GM23338 (cell line): Measurements from ENCODE around the gene RAD51AP2. TPM values are rescaled to one million over a fixed set of nuclear protein-coding genes. Genes with fewer than 3 reads are reported as not detected.
A peak's percentile ranks its signal among the peaks of the same experiment; 100 is the strongest.

Experiments used
- ATAC-seq: fragments of 200-7000 bp; cut with Tn5 transposase; 3 replicates; pipeline ENCODE4 v1.9.1; 2020
- DNase-seq: peaks from one replicate; pipeline ENCODE4 v3.0.0-alpha.2; 2015; ENCODE audit warnings: low spot score
- H2AFZ ChIP-seq: fragments of 200-600 bp; sonication (generic); 2 replicates; pipeline ENCODE4 v1.8.0; 2016; ENCODE audit warnings: antibody characterized with exemption, mild to moderate bottlenecking, moderate library complexity
- H3F3A ChIP-seq: fragments of 200-600 bp; sonication (generic); replicated peaks from 2 replicates; pipeline ENCODE4 v1.8.0; 2017; ENCODE audit warnings: antibody characterized with exemption, mixed run types, low read depth
- H3K27ac ChIP-seq: fragments of 200-600 bp; sonication (generic); 2 replicates; pipeline ENCODE4 v1.6.1; 2016; ENCODE audit warnings: low read depth
- H3K27me3 ChIP-seq: fragments of 200-600 bp; sonication (generic); 2 replicates; pipeline ENCODE4 v1.8.0; 2016; ENCODE audit warnings: mild to moderate bottlenecking, mixed run types, moderate library complexity; ENCODE audit not compliant: insufficient read depth
- H3K36me3 ChIP-seq: fragments of 200-600 bp; sonication (generic); 2 replicates; pipeline ENCODE4 v1.8.0; 2016; ENCODE audit warnings: mild to moderate bottlenecking; ENCODE audit not compliant: insufficient read depth
- H3K4me1 ChIP-seq: fragments of 200-600 bp; sonication (generic); 2 replicates; pipeline ENCODE4 v1.8.0; 2016; ENCODE audit warnings: mild to moderate bottlenecking, moderate library complexity; ENCODE audit not compliant: insufficient read depth
- H3K4me2 ChIP-seq: fragments of 200-600 bp; sonication (generic); 2 replicates; pipeline ENCODE4 v1.7.1; 2017; ENCODE audit warnings: mixed run types
- H3K4me3 ChIP-seq: fragments of 200-600 bp; sonication (generic); 2 replicates; pipeline ENCODE4 v1.6.1; 2016; ENCODE audit warnings: mixed run types
- H3K79me2 ChIP-seq: fragments of 200-600 bp; sonication (generic); replicated peaks from 2 replicates; pipeline ENCODE4 v1.8.0; 2017; ENCODE audit warnings: mild to moderate bottlenecking; ENCODE audit not compliant: insufficient read depth
- H3K9me2 ChIP-seq: fragments of 200-600 bp; sonication (generic); 2 replicates; pipeline ENCODE4 v1.8.0; 2017; ENCODE audit not compliant: insufficient read depth
- H4K20me1 ChIP-seq: fragments of 200-600 bp; sonication (generic); replicated peaks from 2 replicates; pipeline ENCODE4 v1.8.0; 2017; ENCODE audit warnings: mild to moderate bottlenecking; ENCODE audit not compliant: insufficient read depth
- H3K27ac Mint-ChIP-seq: 2 replicates; pipeline ENCODE4 v1.8.0; 2020; ENCODE audit warnings: inconsistent platforms, mild to moderate bottlenecking, moderate library complexity, mixed read lengths
- H3K27me3 Mint-ChIP-seq: 3 replicates; pipeline ENCODE4 v1.8.0; 2022; ENCODE audit warnings: low read depth, mild to moderate bottlenecking, moderate library complexity, mixed read lengths, inconsistent platforms; ENCODE audit not compliant: insufficient read depth, poor library complexity
- H3K36me3 Mint-ChIP-seq: 3 replicates; pipeline ENCODE4 v1.8.0; 2021; ENCODE audit warnings: low read depth, mild to moderate bottlenecking, inconsistent platforms, moderate library complexity, mixed read lengths
- H3K4me1 Mint-ChIP-seq: 3 replicates; pipeline ENCODE4 v1.8.0; 2020; ENCODE audit warnings: mild to moderate bottlenecking, inconsistent platforms, mixed read lengths
- H3K4me3 Mint-ChIP-seq: 3 replicates; pipeline ENCODE4 v1.8.0; 2021; ENCODE audit warnings: moderate library complexity, mild to moderate bottlenecking, inconsistent platforms, mixed read lengths
- H3K9me3 Mint-ChIP-seq: 3 replicates; pipeline ENCODE4 v1.8.0; 2020; ENCODE audit warnings: moderate library complexity, mild to moderate bottlenecking, inconsistent platforms, mixed read lengths
- CREB1 ChIP-seq: fragments of 250-450 bp; sonication (Bioruptor Pico); IDR thresholded peaks from 2 replicates; pipeline ENCODE4 v1.5.0; 2020; ENCODE audit warnings: low read depth, mild to moderate bottlenecking, moderate library complexity
- ETS1 ChIP-seq: IDR thresholded peaks from 2 replicates; pipeline ENCODE4 v1.6.1; 2016; ENCODE audit warnings: antibody characterized with exemption
- EZH2phosphoT487 ChIP-seq: fragments of 200-600 bp; sonication (generic); IDR thresholded peaks from one replicate; pipeline ENCODE4 v1.8.1; 2018; ENCODE audit warnings: antibody characterized with exemption; ENCODE audit not compliant: unreplicated experiment
- POLR2AphosphoS5 ChIP-seq: IDR thresholded peaks from 2 replicates; pipeline ENCODE4 v1.6.1; 2016; ENCODE audit warnings: antibody characterized with exemption, low read depth
- REST ChIP-seq: IDR thresholded peaks from one replicate; pipeline ENCODE4 v1.6.1; 2018; ENCODE audit warnings: antibody characterized with exemption; ENCODE audit not compliant: unreplicated experiment
- STAT1 ChIP-seq: IDR thresholded peaks from one replicate; pipeline ENCODE4 v1.6.1; 2016; ENCODE audit warnings: antibody characterized with exemption; ENCODE audit not compliant: unreplicated experiment
- polyA plus RNA-seq: library from polyadenylated mRNA; unstranded; fragments of >200 nt; fragmentation: Nextera tagmentation; extraction: Ambion mirVana; gene quantifications from 2 replicates; pipeline ENCODE4 v1.2.1, GENCODE V29; 2016
- total RNA-seq: library from RNA; depleted of rRNA; stranded (reverse); fragments of >200 nt; shearing (Covaris generic); gene quantifications from 2 replicates; pipeline ENCODE4 v1.2.3, GENCODE V29; 2014

RAD51AP2 gene
- total and polyA plus RNA-seq, 2 experiments from 2014 or later = 0.16 to 0.38 TPM

DNA sequence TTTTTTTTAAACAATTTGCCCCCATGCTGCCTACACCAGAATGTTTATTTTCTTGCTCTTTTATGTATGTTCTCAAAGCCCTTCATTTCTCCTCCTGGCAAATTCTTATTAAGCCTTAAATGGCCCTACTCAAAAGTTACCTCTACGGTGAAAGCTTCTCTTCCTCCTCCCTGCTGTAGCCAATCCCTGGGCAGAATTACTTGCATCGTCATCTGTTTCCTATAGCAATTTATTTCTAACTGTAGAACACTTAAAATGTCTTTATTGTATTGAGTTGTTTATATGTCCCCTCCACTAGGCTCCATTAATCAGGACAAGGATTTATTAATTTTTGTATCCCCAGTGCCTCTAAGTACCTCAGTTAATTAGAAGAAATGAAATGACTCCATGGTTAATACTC lies 2.5 kb upstream of the RAD51AP2 start:
- Histone ChIP-seq H3K27me3 (no peaks in the 10 kb centered on the region), H4K20me1 (no peaks in the 10 kb centered on the region), H3K9me2 (no peaks in the 10 kb centered on the region), H3K36me3 (no peaks in the 10 kb centered on the region), H3K4me3 (no peak overlapping the region), H3F3A (no peaks in the 10 kb centered on the region), H3K79me2 (no peaks in the 10 kb centered on the region), H3K4me2 (no peak overlapping the region), H3K4me1 (peaks cover 28% of the 10 kb centered on the region), H2AFZ (no peak overlapping the region), H3K27ac (no peak overlapping the region)
- no peak for TF ChIP-seq REST
- TF ChIP-seq CREB1 (CRISPR knock-in tag) = 0 out of 2 replicates have a peak, but pooled peaks have one; percentile 6
- Mint-ChIP-seq H3K4me1 (peaks cover 45% of the 10 kb centered on the region), H3K27ac (no peak overlapping the region; the same call in 1 of the 2 replicates), H3K9me3 (no peaks in the 10 kb centered on the region), H3K4me3 (no peak overlapping the region), H3K27me3 (peaks cover 3% of the 10 kb centered on the region), H3K36me3 (no peaks in the 10 kb centered on the region)
- ATAC-seq (no peak), DNase-seq (peak; percentile 39)

DNA sequence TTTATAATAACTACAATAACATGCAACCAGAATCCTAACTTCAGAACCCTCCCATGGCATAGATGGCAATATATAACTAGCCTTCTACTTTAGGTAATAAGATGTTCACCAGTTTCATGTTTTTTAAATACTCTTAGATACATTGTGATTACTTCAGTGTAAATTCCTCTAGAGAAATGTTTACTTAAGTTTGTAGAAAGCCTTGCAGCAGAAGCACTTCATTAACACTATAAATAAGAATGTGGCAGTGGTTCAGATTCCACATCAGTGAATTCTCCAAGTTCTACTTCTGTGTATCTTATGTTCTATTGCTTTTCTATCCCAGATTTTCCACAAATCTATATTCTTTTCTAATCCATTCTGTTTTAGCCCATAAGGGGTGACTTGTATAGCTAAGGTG lies 1.2 kb upstream of the RAD51AP2 start:
- Histone ChIP-seq H2AFZ (no peak overlapping the region), H3K79me2 (no peaks in the 10 kb centered on the region), H3K36me3 (no peaks in the 10 kb centered on the region), H3K4me1 (peaks cover 35% of the 10 kb centered on the region), H3K4me2 (no peak overlapping the region), H3F3A (no peaks in the 10 kb centered on the region), H4K20me1 (no peaks in the 10 kb centered on the region), H3K27me3 (no peaks in the 10 kb centered on the region), H3K27ac (no peak overlapping the region), H3K4me3 (no peak overlapping the region), H3K9me2 (no peaks in the 10 kb centered on the region)
- Mint-ChIP-seq H3K27me3 (peaks cover 3% of the 10 kb centered on the region), H3K9me3 (no peaks in the 10 kb centered on the region), H3K36me3 (no peaks in the 10 kb centered on the region), H3K4me1 (peaks cover 49% of the 10 kb centered on the region), H3K4me3 (no peak overlapping the region), H3K27ac (no peak overlapping the region)
- ATAC-seq (no peak), DNase-seq (peak; percentile 15)
- TF ChIP-seq POLR2AphosphoS5 (no peak), EZH2phosphoT487 (no peak), ETS1 (no peak), STAT1 (no peak)
